ENCODE data around the gene CEP104.

The CEP104 gene

GRCh38 chr1:3857791-3858129, 749 bp upstream of the CEP104 start:
- DNase-seq (ENCODE audit: low read depth in 1 of 2, low spot score in 1 of 2), result no peak
- Histone ChIP-seq H3K4me3 (replicated peaks; ENCODE audit: insufficient read depth, low read length) (peak overlapping the region; percentile 80), H3K27ac (replicated peaks) (peak overlapping the region; percentile 66), H3K27me3 (ENCODE audit: insufficient read depth, poor library complexity, severe bottlenecking) (no peaks in the 10 kb centered on the region)
- no peak for TF ChIP-seq POLR2AphosphoS5 (IDR thresholded peaks at IDR 0.05; ENCODE audit: low read depth)
- TF ChIP-seq REST (IDR thresholded peaks at IDR 0.05; ENCODE audit: insufficient replicate concordance, low read depth), result no peak
- no peak for TF ChIP-seq CTCF (IDR thresholded peaks at IDR 0.05; ENCODE audit: insufficient read depth, low read length)
- TF ChIP-seq SPI1 (IDR thresholded peaks at IDR 0.05; ENCODE audit: borderline replicate concordance, low read depth), result no peak
- TF ChIP-seq GABPA (IDR thresholded peaks at IDR 0.05; ENCODE audit: low read depth), result no peak

- TF ChIP-seq GABPA (IDR thresholded peaks at IDR 0.05; ENCODE audit: low read depth), result no peak
- no peak for TF ChIP-seq POLR2AphosphoS5 (IDR thresholded peaks at IDR 0.05; ENCODE audit: low read depth)
- TF ChIP-seq REST (IDR thresholded peaks at IDR 0.05; ENCODE audit: insufficient replicate concordance, low read depth), result no peak
- no peak for TF ChIP-seq SPI1 (IDR thresholded peaks at IDR 0.05; ENCODE audit: borderline replicate concordance, low read depth)
- Histone ChIP-seq H3K27me3 (ENCODE audit: insufficient read depth, poor library complexity, severe bottlenecking) (no peaks in the 10 kb centered on the region), H3K27ac (replicated peaks) (no peak overlapping the region), H3K4me3 (replicated peaks; ENCODE audit: insufficient read depth, low read length) (no peak overlapping the region)
- no peak for DNase-seq (ENCODE audit: low read depth in 1 of 2, low spot score in 1 of 2)
Measured at GRCh38 chr1:3852711-3853485, 4.1 kb downstream of the CEP104 start.

- TF ChIP-seq CTCF (IDR thresholded peaks at IDR 0.05; ENCODE audit: insufficient read depth, low read length) (no peak), GABPA (IDR thresholded peaks at IDR 0.05; ENCODE audit: low read depth) (no peak), POLR2AphosphoS5 (IDR thresholded peaks at IDR 0.05; ENCODE audit: low read depth) (no peak), SPI1 (IDR thresholded peaks at IDR 0.05; ENCODE audit: borderline replicate concordance, low read depth) (no peak), REST (IDR thresholded peaks at IDR 0.05; ENCODE audit: insufficient replicate concordance, low read depth) (no peak)
- DNase-seq (ENCODE audit: low read depth in 1 of 2, low spot score in 1 of 2), result no peak
- no peaks in the 10 kb centered on the region for H3K27me3 ChIP-seq (ENCODE audit: insufficient read depth, poor library complexity, severe bottlenecking)
- no peak overlapping the region for H3K27ac ChIP-seq (replicated peaks)
- H3K4me3 ChIP-seq (replicated peaks; ENCODE audit: insufficient read depth, low read length), result no peak overlapping the region
Measured at GRCh38 chr1:3852091-3852490, 4.9 kb downstream of the CEP104 start.

Measured in HL-60 (cell line).